Mesendoderm (in vitro differentiated cells): ENCODE data around the gene BBOX1.
"Not testable (repeated sequence)": the region's sequence is repeated elsewhere in the genome, so short reads cannot be mapped to it uniquely, and the experiment has no call there.

Source experiments
- DNase-seq: peaks from one replicate; pipeline ENCODE4 v3.0.0; 2013
- H2AK5ac ChIP-seq: 2 replicates; pipeline ENCODE4 v1.6.1; 2013; ENCODE audit warnings: low read length, inconsistent platforms
- H2BK120ac ChIP-seq: 2 replicates; pipeline ENCODE4 v1.6.1; 2013; ENCODE audit warnings: low read depth, mild to moderate bottlenecking, low read length, moderate library complexity, mixed read lengths
- H2BK15ac ChIP-seq: replicated peaks from 2 replicates; pipeline ENCODE4 v1.6.1; 2013; ENCODE audit warnings: low read depth, mild to moderate bottlenecking, moderate library complexity
- H2BK5ac ChIP-seq: 2 replicates; pipeline ENCODE4 v1.6.1; 2013; ENCODE audit warnings: low read length, inconsistent platforms
- H3K18ac ChIP-seq: 2 replicates; pipeline ENCODE4 v1.6.1; 2013; ENCODE audit warnings: mild to moderate bottlenecking, low read length, mixed read lengths
- H3K23ac ChIP-seq: one replicate; pipeline ENCODE4 v1.6.1; 2013; ENCODE audit warnings: low read length
- H3K27ac ChIP-seq: 2 replicates; pipeline ENCODE4 v1.5.1; 2013; ENCODE audit warnings: low read depth, mild to moderate bottlenecking, inconsistent platforms, low read length, moderate library complexity
- H3K27me3 ChIP-seq: 2 replicates; pipeline ENCODE4 v1.6.1; 2013; ENCODE audit warnings: low read length, control low read depth, mild to moderate bottlenecking, inconsistent platforms; ENCODE audit not compliant: insufficient read depth, poor library complexity
- H3K36me3 ChIP-seq: 2 replicates; pipeline ENCODE4 v1.6.1; 2013; ENCODE audit warnings: low read length, inconsistent platforms; ENCODE audit not compliant: control insufficient read depth, insufficient read depth
- H3K4ac ChIP-seq: one replicate; pipeline ENCODE4 v1.6.1; 2013; ENCODE audit warnings: low read depth, mild to moderate bottlenecking, low read length, moderate library complexity
- H3K4me1 ChIP-seq: 2 replicates; pipeline ENCODE4 v1.6.1; 2013; ENCODE audit warnings: low read depth, low read length, inconsistent platforms; ENCODE audit not compliant: control insufficient read depth
- H3K4me2 ChIP-seq: 2 replicates; pipeline ENCODE4 v1.6.1; 2013; ENCODE audit warnings: low read length
- H3K4me3 ChIP-seq: 2 replicates; pipeline ENCODE4 v1.5.1; 2013; ENCODE audit warnings: mild to moderate bottlenecking, low read length
- H3K56ac ChIP-seq: one replicate; pipeline ENCODE4 v1.6.1; 2013; ENCODE audit warnings: low read length
- H3K79me1 ChIP-seq: 2 replicates; pipeline ENCODE4 v1.6.1; 2013; ENCODE audit warnings: low read length, inconsistent platforms
- H3K79me2 ChIP-seq: 2 replicates; pipeline ENCODE4 v1.6.1; 2013; ENCODE audit warnings: mild to moderate bottlenecking, low read length; ENCODE audit not compliant: control insufficient read depth, insufficient read depth
- H3K9ac ChIP-seq: 2 replicates; pipeline ENCODE4 v1.6.1; 2013; ENCODE audit warnings: low read length, inconsistent platforms
- H4K5ac ChIP-seq: one replicate; pipeline ENCODE4 v1.6.1; 2013; ENCODE audit warnings: low read length
- H4K8ac ChIP-seq: one replicate; pipeline ENCODE4 v1.6.1; 2013; ENCODE audit warnings: low read depth, mild to moderate bottlenecking, control low read depth, low read length, moderate library complexity
- WGBS: extraction: QIAGEN DNeasy Blood & Tissue Kit; methylation state at CpG from one replicate; pipeline ENCODE4 v1.1.7; 2013; ENCODE audit warnings: low lambda C conversion rate, missing lambda C conversion rate; ENCODE audit not compliant: insufficient coverage; ENCODE audit errors: extremely low coverage; 5-methylcytosine and 5-hydroxymethylcytosine counted together

Gene BBOX1

GRCh38 chr11:27088353-27088752, 47.7 kb downstream of the BBOX1 start:
- H4K8ac ChIP-seq: no peak overlapping the region
- H3K4me2 ChIP-seq: no peak overlapping the region
- no peak overlapping the region for H2AK5ac ChIP-seq
- no peak overlapping the region for H4K5ac ChIP-seq
- no peaks in the 10 kb centered on the region for H3K79me1 ChIP-seq
- no peak overlapping the region for H3K4ac ChIP-seq
- H3K18ac ChIP-seq: no peak overlapping the region
- no peak overlapping the region for H3K9ac ChIP-seq
- H2BK120ac ChIP-seq: no peak overlapping the region
- no peaks in the 10 kb centered on the region for H3K36me3 ChIP-seq
- H3K4me1 ChIP-seq: no peaks in the 10 kb centered on the region
- H2BK5ac ChIP-seq: no peak overlapping the region
- no peaks in the 10 kb centered on the region for H3K27me3 ChIP-seq
- no peak overlapping the region for H3K4me3 ChIP-seq
- DNase-seq: no peak
- H3K23ac ChIP-seq: no peak overlapping the region
- H3K79me2 ChIP-seq: no peaks in the 10 kb centered on the region
- no peak overlapping the region for H2BK15ac ChIP-seq
- H3K27ac ChIP-seq: no peak overlapping the region
- H3K56ac ChIP-seq: no peak overlapping the region

- Histone ChIP-seq H3K4me1 (no peaks in the 10 kb centered on the region), H2BK5ac (no peak overlapping the region), H2AK5ac (no peak overlapping the region), H4K5ac (no peak overlapping the region), H2BK120ac (no peak overlapping the region), H3K36me3 (no peaks in the 10 kb centered on the region), H4K8ac (no peak overlapping the region), H3K4ac (no peak overlapping the region), H3K79me2 (no peaks in the 10 kb centered on the region), H3K4me3 (no peak overlapping the region), H2BK15ac (no peak overlapping the region), H3K18ac (no peak overlapping the region), H3K23ac (no peak overlapping the region), H3K79me1 (no peaks in the 10 kb centered on the region), H3K27me3 (no peaks in the 10 kb centered on the region), H3K4me2 (no peak overlapping the region), H3K9ac (no peak overlapping the region), H3K27ac (no peak overlapping the region), H3K56ac (no peak overlapping the region)
- WGBS: no CpG with 5 or more reads among the region's 2 CpGs
- DNase-seq: no peak
These were observed 49.1 kb downstream of the BBOX1 start for GRCh38 chr11:27089746-27090145.

- not testable (repeated sequence) for H3K4ac ChIP-seq, H3K79me1 ChIP-seq, H3K4me3 ChIP-seq, H4K5ac ChIP-seq, DNase-seq, H2AK5ac ChIP-seq, H3K23ac ChIP-seq, H3K79me2 ChIP-seq, H3K27ac ChIP-seq, H3K56ac ChIP-seq, H3K4me2 ChIP-seq, H3K27me3 ChIP-seq, H3K9ac ChIP-seq, H3K18ac ChIP-seq, H2BK5ac ChIP-seq, H2BK15ac ChIP-seq, H3K36me3 ChIP-seq, H2BK120ac ChIP-seq, H3K4me1 ChIP-seq, H4K8ac ChIP-seq
- no CpG with 5 or more reads among the region's 5 CpGs for WGBS
These were observed 49.8 kb downstream of the BBOX1 start for GRCh38 chr11:27090357-27090948.

- Histone ChIP-seq H3K9ac (no peak overlapping the region), H4K8ac (no peak overlapping the region), H3K4ac (no peak overlapping the region), H2BK120ac (no peak overlapping the region), H3K27ac (no peak overlapping the region), H3K36me3 (no peaks in the 10 kb centered on the region), H3K4me1 (no peaks in the 10 kb centered on the region), H3K79me1 (no peaks in the 10 kb centered on the region), H3K79me2 (no peaks in the 10 kb centered on the region), H4K5ac (no peak overlapping the region), H3K4me3 (no peak overlapping the region), H3K4me2 (no peak overlapping the region), H3K27me3 (no peaks in the 10 kb centered on the region), H2BK15ac (no peak overlapping the region), H2AK5ac (no peak overlapping the region), H3K23ac (no peak overlapping the region), H3K18ac (no peak overlapping the region), H2BK5ac (no peak overlapping the region), H3K56ac (no peak overlapping the region)
- WGBS: no CpG with 5 or more reads among the region's 2 CpGs
- DNase-seq: no peak
These were observed 53.5 kb downstream of the BBOX1 start for GRCh38 chr11:27094120-27094519.

- Histone ChIP-seq H3K4ac (no peak overlapping the region), H3K79me1 (no peaks in the 10 kb centered on the region), H3K4me3 (no peak overlapping the region), H2BK15ac (no peak overlapping the region), H3K4me2 (no peak overlapping the region), H3K36me3 (no peaks in the 10 kb centered on the region), H4K8ac (no peak overlapping the region), H3K23ac (no peak overlapping the region), H3K9ac (no peak overlapping the region), H4K5ac (no peak overlapping the region), H3K56ac (no peak overlapping the region), H3K27me3 (no peaks in the 10 kb centered on the region), H3K18ac (no peak overlapping the region), H3K79me2 (no peaks in the 10 kb centered on the region), H3K27ac (no peak overlapping the region), H2BK120ac (no peak overlapping the region), H3K4me1 (no peaks in the 10 kb centered on the region), H2BK5ac (no peak overlapping the region), H2AK5ac (no peak overlapping the region)
- no peak for DNase-seq
- no CpG with 5 or more reads among the region's 2 CpGs for WGBS
These were observed 54.4 kb downstream of the BBOX1 start for GRCh38 chr11:27095059-27095458.

GRCh38 chr11:27095887-27096286, 55.3 kb downstream of the BBOX1 start:
- H3K27ac ChIP-seq: no peak overlapping the region
- H3K4me1 ChIP-seq: no peaks in the 10 kb centered on the region
- H3K79me1 ChIP-seq: no peaks in the 10 kb centered on the region
- no peaks in the 10 kb centered on the region for H3K79me2 ChIP-seq
- no peak overlapping the region for H3K4me3 ChIP-seq
- no CpG with 5 or more reads among the region's 1 CpG for WGBS
- H2BK15ac ChIP-seq: no peak overlapping the region
- no peak overlapping the region for H4K5ac ChIP-seq
- no peak overlapping the region for H2BK5ac ChIP-seq
- no peak overlapping the region for H3K4ac ChIP-seq
- H2BK120ac ChIP-seq: no peak overlapping the region
- no peak overlapping the region for H3K18ac ChIP-seq
- H3K56ac ChIP-seq: no peak overlapping the region
- no peaks in the 10 kb centered on the region for H3K36me3 ChIP-seq
- H3K9ac ChIP-seq: no peak overlapping the region
- H4K8ac ChIP-seq: no peak overlapping the region
- no peak for DNase-seq
- no peak overlapping the region for H3K23ac ChIP-seq
- no peaks in the 10 kb centered on the region for H3K27me3 ChIP-seq
- no peak overlapping the region for H3K4me2 ChIP-seq
- no peak overlapping the region for H2AK5ac ChIP-seq
